Measurements from ENCODE around the gene ACTL6B. TPM values are rescaled to one million over a fixed set of nuclear protein-coding genes. Genes with fewer than 3 reads are reported as not detected.

Gene ACTL6B
- total and polyA plus RNA-seq, 2 of the 13 experiments (the other 11 are each of a cell fraction or from before 2014, with no cell fraction given) = not detected

DNA sequence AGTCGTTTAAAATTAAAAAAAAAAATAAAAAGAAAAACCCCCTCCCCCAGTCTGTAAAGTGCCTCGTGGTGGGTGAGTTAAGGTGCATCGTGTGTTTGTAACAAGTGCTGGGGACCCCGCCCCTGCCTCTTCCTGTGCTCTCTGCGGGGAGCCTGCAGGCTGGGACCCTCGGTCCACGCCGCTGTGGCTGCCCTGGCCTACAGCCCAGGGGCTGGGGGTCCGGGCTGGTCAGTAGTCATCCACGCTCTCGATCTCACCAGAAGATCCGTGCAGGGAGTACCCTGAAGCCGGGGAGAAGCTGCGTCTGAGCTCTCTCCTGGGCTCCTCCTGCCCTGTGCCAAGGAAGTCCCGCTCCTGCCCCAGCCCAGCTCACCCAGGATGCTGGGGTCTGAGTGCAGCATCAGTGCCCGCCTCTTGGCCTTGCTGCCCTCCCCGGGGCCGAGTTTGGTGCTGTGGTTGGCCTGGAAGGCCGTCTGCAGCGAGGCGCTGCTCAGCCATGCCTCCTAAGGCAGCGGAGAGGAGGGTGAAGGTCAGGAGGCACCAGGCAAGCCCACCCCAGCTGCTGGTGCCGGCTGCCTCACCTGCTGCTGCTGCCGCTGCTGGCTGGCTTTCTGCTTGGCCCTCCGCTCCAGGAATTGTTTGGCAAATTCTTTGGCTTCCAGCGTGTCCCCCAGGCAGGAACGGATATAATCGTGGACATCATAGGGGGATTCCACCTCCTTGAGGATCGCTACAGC is 25.4 kb upstream of the ACTL6B start:
- WGBS (ENCODE audit: low lambda C conversion rate) = 95% methylated on average over 12 of the region's 29 CpGs
- ChIA-PET POLR2A (interaction anchor here (1.0 to 1.9 kb wide), 5 partner anchors 24 to 113 kb away, joined by 3 to 9 read pairs (median 4); partner anchors contain the start of gene POP7), CTCF (ENCODE audit: low intra/inter-chr PET ratio, low total read pairs) (no interaction called here)
- TF ChIP-seq THAP11 (CRISPR knock-in tag; IDR thresholded peaks at IDR 0.05) (no peak), ZFP62 (CRISPR knock-in tag; IDR thresholded peaks at IDR 0.05) (no peak), CEBPB (IDR thresholded peaks at IDR 0.05; ENCODE audit: borderline replicate concordance, low read depth, low read length) (no peak), ZNF30 (CRISPR knock-in tag; IDR thresholded peaks at IDR 0.05) (no peak), ZNF367 (CRISPR knock-in tag; IDR thresholded peaks at IDR 0.05; ENCODE audit: borderline replicate concordance) (no peak), RBFOX2 (IDR thresholded peaks at IDR 0.05; ENCODE audit: low read depth, low read length) (peak; percentile 49; the same call in 1 of the 2 replicates), AGO1 (IDR thresholded peaks at IDR 0.05; ENCODE audit: low read depth, low read length, poor library complexity, severe bottlenecking) (peak; percentile 15)
- intact Hi-C loops (cut with micrococcal nuclease; ENCODE audit: unreplicated experiment) = no loop called here
- FAIRE-seq (no peak), ATAC-seq (no peak), DNase-seq (ENCODE audit: low spot score) (no peak)
- H4K20me1 ChIP-seq (ENCODE audit: insufficient read depth, low read length) = peaks cover 5% of the 10 kb centered on the region; the same call in 1 of the 2 replicates
- no peak overlapping the region for H3K4me3 ChIP-seq (replicated peaks in 1 of 3; ENCODE audit: insufficient read depth in 1 of 3, low read depth in 2 of 3, low read length in 3 of 3)
- no peaks in the 10 kb centered on the region for H3K9me3 ChIP-seq (ENCODE audit: low read length)
- H3K36me3 ChIP-seq (replicated peaks in 1 of 2; ENCODE audit: control insufficient read depth in 1 of 2, insufficient read depth in 2 of 2, low read length in 2 of 2) = peaks cover 46 to 62% of the 10 kb centered on the region in 2 experiments
- H3K27ac ChIP-seq (ENCODE audit: extremely low read length, insufficient read depth, low read length) = no peak overlapping the region
- no peaks in the 10 kb centered on the region for H3K79me2 ChIP-seq (ENCODE audit: insufficient read depth, low read length)
- in situ Hi-C loops (cut with HindIII; ENCODE audit: extremely low pct_ligation_motif_present, low pct_unique_long_range_greater_than_20kb) = no loop called here
- H2AFZ ChIP-seq (ENCODE audit: low read length) = no peak overlapping the region
- no TSS peak for BruUV-seq (replicated peaks)
- H3K9ac ChIP-seq (ENCODE audit: insufficient read depth, low read depth, low read length) = no peak overlapping the region
- H3K27me3 ChIP-seq (ENCODE audit: control insufficient read depth in 1 of 2, insufficient read depth in 2 of 2, low read length in 2 of 2) = no peaks in the 10 kb centered on the region
- H3K4me1 ChIP-seq (ENCODE audit: insufficient read depth, low read length) = peaks cover 27% of the 10 kb centered on the region
- H3K4me2 ChIP-seq (ENCODE audit: low read depth, low read length) = no peak overlapping the region
